Kidney epithelial cell (primary cell): ENCODE results near the gene IGSF9B. TPM values are rescaled to one million over a fixed set of nuclear protein-coding genes. Genes with fewer than 3 reads are reported as not detected.

ENCODE experiments used
- DNase-seq: peaks from one replicate; pipeline ENCODE4 v3.0.0-alpha.2; 2010; ENCODE audit warnings: low read depth
- H3K27me3 ChIP-seq: 2 replicates; pipeline ENCODE4 v1.6.0; 2011; ENCODE audit warnings: low read length; ENCODE audit not compliant: control insufficient read depth, insufficient read depth
- H3K36me3 ChIP-seq: 2 replicates; pipeline ENCODE4 v1.5.1; 2011; ENCODE audit warnings: low read length; ENCODE audit not compliant: control insufficient read depth, insufficient read depth
- H3K4me3 ChIP-seq: 2 replicates; pipeline ENCODE4 v1.5.1; 2011; ENCODE audit warnings: low read depth, mild to moderate bottlenecking, control low read depth, low read length
- total RNA-seq: library from RNA; depleted of rRNA; stranded (reverse); fragments of >200 nt; gene quantifications from 2 replicates; pipeline ENCODE4 v1.2.3, GENCODE V29; 2015
- TF ChIP-seq, protein P1 (sequence below): IDR thresholded peaks from 2 replicates; pipeline ENCODE4 v1.5.1; 2011; ENCODE audit warnings: mild to moderate bottlenecking, moderate library complexity, low read length, control low read depth, inconsistent platforms; ENCODE audit not compliant: insufficient read depth, poor library complexity, severe bottlenecking

IGSF9B gene
- total RNA-seq, 1 donor from 2014 or later = 5.9 TPM

DNA sequence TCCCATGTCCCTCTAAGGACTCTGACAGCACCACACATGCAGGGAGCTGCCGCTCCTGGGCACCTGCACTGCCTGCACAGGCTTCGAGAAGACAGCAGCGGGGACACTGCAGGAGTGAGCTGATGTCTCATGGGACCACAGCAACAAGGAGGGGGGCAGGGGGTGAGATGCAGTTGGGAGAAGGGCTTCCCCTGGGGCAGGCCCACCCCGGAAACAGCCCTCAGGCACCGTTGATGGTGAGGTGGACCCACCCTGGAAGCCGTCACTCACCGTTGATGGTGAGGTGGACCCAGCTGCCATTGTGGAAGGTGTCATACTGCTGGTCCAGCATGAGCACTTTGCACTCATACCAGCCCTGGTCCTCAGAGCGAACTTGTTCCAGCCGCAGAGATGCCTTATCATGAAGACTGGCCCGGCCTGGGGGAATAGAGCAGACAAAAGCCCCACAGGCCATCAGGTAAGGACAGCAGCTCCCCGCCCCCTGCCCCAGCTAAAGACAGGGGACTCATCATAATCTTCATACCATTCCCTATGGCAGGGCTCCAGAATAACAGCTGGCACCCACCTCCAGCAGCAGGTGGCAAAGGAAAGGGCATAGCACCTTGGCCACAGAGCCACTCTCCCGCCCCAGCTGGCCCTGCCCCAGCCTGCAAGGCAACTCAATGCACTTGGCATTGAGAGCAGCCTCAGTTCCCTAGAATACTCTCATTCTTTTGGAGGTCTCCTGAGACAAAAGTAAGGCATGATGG, 12.6 kb downstream of the IGSF9B start:
- TF ChIP-seq, protein P1, sequence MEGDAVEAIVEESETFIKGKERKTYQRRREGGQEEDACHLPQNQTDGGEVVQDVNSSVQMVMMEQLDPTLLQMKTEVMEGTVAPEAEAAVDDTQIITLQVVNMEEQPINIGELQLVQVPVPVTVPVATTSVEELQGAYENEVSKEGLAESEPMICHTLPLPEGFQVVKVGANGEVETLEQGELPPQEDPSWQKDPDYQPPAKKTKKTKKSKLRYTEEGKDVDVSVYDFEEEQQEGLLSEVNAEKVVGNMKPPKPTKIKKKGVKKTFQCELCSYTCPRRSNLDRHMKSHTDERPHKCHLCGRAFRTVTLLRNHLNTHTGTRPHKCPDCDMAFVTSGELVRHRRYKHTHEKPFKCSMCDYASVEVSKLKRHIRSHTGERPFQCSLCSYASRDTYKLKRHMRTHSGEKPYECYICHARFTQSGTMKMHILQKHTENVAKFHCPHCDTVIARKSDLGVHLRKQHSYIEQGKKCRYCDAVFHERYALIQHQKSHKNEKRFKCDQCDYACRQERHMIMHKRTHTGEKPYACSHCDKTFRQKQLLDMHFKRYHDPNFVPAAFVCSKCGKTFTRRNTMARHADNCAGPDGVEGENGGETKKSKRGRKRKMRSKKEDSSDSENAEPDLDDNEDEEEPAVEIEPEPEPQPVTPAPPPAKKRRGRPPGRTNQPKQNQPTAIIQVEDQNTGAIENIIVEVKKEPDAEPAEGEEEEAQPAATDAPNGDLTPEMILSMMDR = no peak
- no peak overlapping the region for H3K4me3 ChIP-seq
- no peak for DNase-seq
- peaks cover 18% of the 10 kb centered on the region for H3K27me3 ChIP-seq
- H3K36me3 ChIP-seq = no peaks in the 10 kb centered on the region

DNA sequence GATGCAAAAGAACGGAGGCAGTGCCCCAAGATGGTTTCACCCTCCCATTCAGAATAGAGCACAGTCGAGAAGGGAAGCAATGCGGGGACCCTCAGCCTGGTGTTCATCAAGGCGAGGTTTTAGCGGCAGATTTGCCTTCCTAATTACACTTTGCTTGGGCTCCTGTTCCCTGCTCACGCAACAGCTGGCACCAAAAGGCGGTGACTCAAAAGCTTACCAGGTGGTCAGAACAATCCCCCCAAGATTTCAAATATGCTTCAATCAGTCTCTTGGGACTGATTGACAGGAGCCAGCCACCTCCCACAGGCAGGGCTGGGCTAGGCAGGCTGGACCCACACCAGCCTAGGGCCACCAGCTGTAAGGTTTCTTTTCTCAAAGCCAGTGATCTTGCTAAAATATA, 14.2 kb downstream of the IGSF9B start:
- DNase-seq = no peak
- Histone ChIP-seq H3K27me3 (peaks cover 7% of the 10 kb centered on the region), H3K36me3 (no peaks in the 10 kb centered on the region), H3K4me3 (no peak overlapping the region)
- TF ChIP-seq, protein P1 = no peak

GRCh38 chr11:133941546-133941945, 15.2 kb downstream of the IGSF9B start:
- DNase-seq = no peak
- Histone ChIP-seq H3K36me3 (no peaks in the 10 kb centered on the region), H3K4me3 (no peak overlapping the region), H3K27me3 (no peaks in the 10 kb centered on the region)
- TF ChIP-seq, protein P1 = no peak

GRCh38 chr11:133940034-133940433, 16.7 kb downstream of the IGSF9B start:
- TF ChIP-seq, protein P1 = no peak
- Histone ChIP-seq H3K4me3 (no peak overlapping the region), H3K36me3 (no peaks in the 10 kb centered on the region), H3K27me3 (no peaks in the 10 kb centered on the region)
- no peak for DNase-seq

GRCh38 chr11:133939558-133939957, 17.2 kb downstream of the IGSF9B start:
- no peaks in the 10 kb centered on the region for H3K27me3 ChIP-seq
- DNase-seq = no peak
- TF ChIP-seq, protein P1 = no peak
- no peaks in the 10 kb centered on the region for H3K36me3 ChIP-seq
- H3K4me3 ChIP-seq = no peak overlapping the region

DNA sequence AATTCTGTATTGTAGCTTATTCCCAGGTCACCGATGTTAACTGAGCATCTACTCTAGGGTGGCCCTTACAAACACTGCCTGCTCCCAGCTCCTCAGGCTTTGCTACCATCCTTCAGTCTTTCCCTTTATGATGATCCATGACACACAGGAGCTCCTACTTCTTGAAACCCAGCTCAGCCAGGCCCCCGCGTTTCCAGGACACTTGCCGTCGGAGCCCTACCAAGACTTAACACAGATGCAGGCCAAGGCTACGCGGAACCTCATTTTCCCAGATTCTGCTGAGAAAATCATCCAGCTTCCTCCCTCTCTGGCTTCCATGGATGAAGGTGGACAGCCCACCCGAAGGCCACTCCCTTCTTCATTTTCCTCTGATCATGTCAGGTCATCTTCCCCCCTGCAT, 18.6 kb downstream of the IGSF9B start:
- Histone ChIP-seq H3K4me3 (no peak overlapping the region), H3K27me3 (no peaks in the 10 kb centered on the region), H3K36me3 (no peaks in the 10 kb centered on the region)
- no peak for DNase-seq
- TF ChIP-seq, protein P1 = no peak
